Fibroblast of skin of right biceps (primary cell): ENCODE results near the gene TCP11L2.
A peak's percentile ranks its signal among the peaks of the same experiment; 100 is the strongest.
"Not testable (repeated sequence)": the region's sequence is repeated elsewhere in the genome, so short reads cannot be mapped to it uniquely, and the experiment has no call there.

Experiments used
- DNase-seq: peaks from one replicate; pipeline ENCODE4 v3.0.0-alpha.2; 2013

Gene TCP11L2

GRCh38 chr12:106348411-106348810 is 45.9 kb downstream of the TCP11L2 start:
- DNase-seq = no peak

- no peak for DNase-seq
Observed at GRCh38 chr12:106353175-106353574, 50.6 kb downstream of the TCP11L2 start.

GRCh38 chr12:106357549-106358395 is 55.2 kb downstream of the TCP11L2 start, which contains the start of gene POLR3B:
Gene POLR3B (plus strand): TSS chr12:106357748. CDS start chr12:106357880, 132 bp downstream.
- DNase-seq = peak; percentile 96

- peak; percentile 70 for DNase-seq
Observed at GRCh38 chr12:106358396-106359241, 56.1 kb downstream of the TCP11L2 start.

GRCh38 chr12:106359646-106360399 is 57.3 kb downstream of the TCP11L2 start:
- DNase-seq = no peak

- no peak for DNase-seq
Observed at GRCh38 chr12:106360400-106360994, 58.0 kb downstream of the TCP11L2 start.

- DNase-seq = no peak
Observed at GRCh38 chr12:106362971-106363370, 60.4 kb downstream of the TCP11L2 start.

- DNase-seq = no peak
Observed at GRCh38 chr12:106364261-106364660, 61.7 kb downstream of the TCP11L2 start.

GRCh38 chr12:106369624-106370346 is 67.3 kb downstream of the TCP11L2 start:
- DNase-seq = peak; percentile 82

GRCh38 chr12:106378788-106379187 is 76.3 kb downstream of the TCP11L2 start:
- DNase-seq = no peak

- DNase-seq = peak; percentile 48
Observed at GRCh38 chr12:106380954-106381353, 78.4 kb downstream of the TCP11L2 start.

GRCh38 chr12:106381866-106382265 is 79.3 kb downstream of the TCP11L2 start:
- not testable (repeated sequence) for DNase-seq

- peak; percentile 83 for DNase-seq
Observed at GRCh38 chr12:106386813-106387535, 84.4 kb downstream of the TCP11L2 start.

GRCh38 chr12:106387848-106388377 is 85.4 kb downstream of the TCP11L2 start:
- no peak for DNase-seq

GRCh38 chr12:106389151-106389550 is 86.6 kb downstream of the TCP11L2 start:
- peak; percentile 14 for DNase-seq

- no peak for DNase-seq
Observed at GRCh38 chr12:106392759-106393158, 90.2 kb downstream of the TCP11L2 start.
